A673 (cell line): Measurements from ENCODE around the gene GPC6.

ENCODE experiments used
- CTCF ChIP-seq: fragments of 300-800, 200-600 bp; sonication (generic); conservative IDR thresholded peaks from 2 replicates; pipeline ENCODE4 v1.5.1; 2017; ENCODE audit warnings: low read depth, mild to moderate bottlenecking, antibody characterized with exemption, low read length, moderate library complexity, mixed read lengths
- EZH2 ChIP-seq: fragments of 200-600 bp; sonication (generic); IDR thresholded peaks from 2 replicates; pipeline ENCODE4 v1.6.1; 2017; ENCODE audit warnings: borderline replicate concordance, low read depth, mild to moderate bottlenecking, mixed read lengths, antibody characterized with exemption, low read length; ENCODE audit not compliant: poor library complexity, severe bottlenecking

- no peak for TF ChIP-seq CTCF
- no peak for TF ChIP-seq EZH2
These were observed 1116.0 kb downstream of the GPC6 start for GRCh38 chr13:94342436-94343242.
